ENCODE measurements around the gene PCGF3.
"Not testable (repeated sequence)": the region's sequence is repeated elsewhere in the genome, so short reads cannot be mapped to it uniquely, and the experiment has no call there.

Gene PCGF3

GRCh38 chr4:705278-706082, at the start of gene PCGF3:
Gene PCGF3 (plus strand): TSS chr4:705832. CDS start chr4:733681, 27,849 bp downstream.
- DNase-seq: peak; percentile 98

- no peak for DNase-seq
Measured at GRCh38 chr4:656436-657337, 48.9 kb upstream of the PCGF3 start.

- no peak for DNase-seq
Measured at GRCh38 chr4:657338-657833, 48.2 kb upstream of the PCGF3 start.

- DNase-seq: no peak
Measured at GRCh38 chr4:657834-658667, 47.6 kb upstream of the PCGF3 start.

- DNase-seq: no peak
Measured at GRCh38 chr4:658681-659667, 46.7 kb upstream of the PCGF3 start.

- no peak for DNase-seq
Measured at GRCh38 chr4:659851-660250, 45.8 kb upstream of the PCGF3 start.

- no peak for DNase-seq
Measured at GRCh38 chr4:660401-660800, 45.2 kb upstream of the PCGF3 start.

- no peak for DNase-seq
Measured at GRCh38 chr4:661231-661630, 44.4 kb upstream of the PCGF3 start.

- DNase-seq: no peak
Measured at GRCh38 chr4:661881-662761, 43.5 kb upstream of the PCGF3 start.

GRCh38 chr4:663046-663437, 42.6 kb upstream of the PCGF3 start:
- DNase-seq: no peak

- DNase-seq: peak; percentile 16
Measured at GRCh38 chr4:663438-664428, 41.9 kb upstream of the PCGF3 start.

- DNase-seq: no peak
Measured at GRCh38 chr4:664713-665231, 40.9 kb upstream of the PCGF3 start.

- no peak for DNase-seq
Measured at GRCh38 chr4:665381-665750, 40.3 kb upstream of the PCGF3 start.

- no peak for DNase-seq
Measured at GRCh38 chr4:665751-666435, 39.7 kb upstream of the PCGF3 start.

- DNase-seq: no peak
Measured at GRCh38 chr4:666436-666810, 39.2 kb upstream of the PCGF3 start.

GRCh38 chr4:666822-667544, 38.6 kb upstream of the PCGF3 start:
- no peak for DNase-seq

GRCh38 chr4:667545-667925, 38.1 kb upstream of the PCGF3 start:
- DNase-seq: no peak

- DNase-seq: not testable (repeated sequence)
Measured at GRCh38 chr4:668219-668618, 37.4 kb upstream of the PCGF3 start.
